ENCODE results near the gene SNX24. TPM values are rescaled to one million over a fixed set of nuclear protein-coding genes. Genes with fewer than 3 reads are reported as not detected.

SNX24 gene
- total and polyA plus RNA-seq, 8 donors: 1.2 to 38.5 (median 20.0) TPM

DNA sequence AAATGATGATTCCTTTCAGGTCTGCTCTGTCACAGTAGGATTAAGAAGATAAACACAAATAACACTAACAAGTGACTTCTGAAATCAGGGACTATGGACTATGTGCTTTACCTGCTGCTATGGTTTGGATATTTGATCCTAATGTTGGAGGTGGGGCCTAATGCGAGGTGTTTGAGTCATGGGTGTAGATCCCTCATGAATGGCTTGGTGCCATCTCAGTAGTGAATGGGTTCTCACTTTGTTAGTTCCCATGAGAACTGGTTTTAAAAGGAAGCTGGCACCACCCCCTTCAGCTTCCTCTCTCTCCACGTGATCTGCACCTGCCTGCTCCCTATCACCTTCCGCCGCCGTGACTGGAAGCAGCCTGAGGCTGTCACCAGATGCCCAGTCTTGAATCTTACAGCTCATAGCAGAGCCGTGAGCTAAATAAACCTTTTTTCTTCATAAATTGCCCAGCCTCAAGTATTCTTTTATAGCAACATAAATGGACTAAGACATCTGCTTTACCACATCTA lies 187.8 kb downstream of the SNX24 start:
- Histone ChIP-seq H3K4me3 (no peak overlapping the region), H3K4me1 (peaks cover 5 to 31% (median 21%) of the 10 kb centered on the region in 4 donors), H3K27me3 (peaks cover 0 to 22% (median 0%) of the 10 kb centered on the region in 3 donors), H3K9me3 (no peaks in the 10 kb centered on the region), H3K36me3 (peaks cover 0 to 10% (median 7%) of the 10 kb centered on the region in 4 donors), H3K27ac (no peak overlapping the region)
- TF ChIP-seq EP300 (IDR thresholded peaks at IDR 0.05) (no peak), POLR2A (IDR thresholded peaks at IDR 0.05) (no peak), POLR2AphosphoS5 (IDR thresholded peaks at IDR 0.05) (no peak)
- TF ChIP-seq, protein P1, sequence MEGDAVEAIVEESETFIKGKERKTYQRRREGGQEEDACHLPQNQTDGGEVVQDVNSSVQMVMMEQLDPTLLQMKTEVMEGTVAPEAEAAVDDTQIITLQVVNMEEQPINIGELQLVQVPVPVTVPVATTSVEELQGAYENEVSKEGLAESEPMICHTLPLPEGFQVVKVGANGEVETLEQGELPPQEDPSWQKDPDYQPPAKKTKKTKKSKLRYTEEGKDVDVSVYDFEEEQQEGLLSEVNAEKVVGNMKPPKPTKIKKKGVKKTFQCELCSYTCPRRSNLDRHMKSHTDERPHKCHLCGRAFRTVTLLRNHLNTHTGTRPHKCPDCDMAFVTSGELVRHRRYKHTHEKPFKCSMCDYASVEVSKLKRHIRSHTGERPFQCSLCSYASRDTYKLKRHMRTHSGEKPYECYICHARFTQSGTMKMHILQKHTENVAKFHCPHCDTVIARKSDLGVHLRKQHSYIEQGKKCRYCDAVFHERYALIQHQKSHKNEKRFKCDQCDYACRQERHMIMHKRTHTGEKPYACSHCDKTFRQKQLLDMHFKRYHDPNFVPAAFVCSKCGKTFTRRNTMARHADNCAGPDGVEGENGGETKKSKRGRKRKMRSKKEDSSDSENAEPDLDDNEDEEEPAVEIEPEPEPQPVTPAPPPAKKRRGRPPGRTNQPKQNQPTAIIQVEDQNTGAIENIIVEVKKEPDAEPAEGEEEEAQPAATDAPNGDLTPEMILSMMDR (IDR thresholded peaks at IDR 0.05): no peak
- DNase-seq: no peak
- 78 to 89% (median 80%) methylated on average over 6 of the region's 6 CpGs for WGBS, 5 donors
- intact Hi-C loops (cut with DNase I; ENCODE audit: low total_unique reads): no loop called here

DNA sequence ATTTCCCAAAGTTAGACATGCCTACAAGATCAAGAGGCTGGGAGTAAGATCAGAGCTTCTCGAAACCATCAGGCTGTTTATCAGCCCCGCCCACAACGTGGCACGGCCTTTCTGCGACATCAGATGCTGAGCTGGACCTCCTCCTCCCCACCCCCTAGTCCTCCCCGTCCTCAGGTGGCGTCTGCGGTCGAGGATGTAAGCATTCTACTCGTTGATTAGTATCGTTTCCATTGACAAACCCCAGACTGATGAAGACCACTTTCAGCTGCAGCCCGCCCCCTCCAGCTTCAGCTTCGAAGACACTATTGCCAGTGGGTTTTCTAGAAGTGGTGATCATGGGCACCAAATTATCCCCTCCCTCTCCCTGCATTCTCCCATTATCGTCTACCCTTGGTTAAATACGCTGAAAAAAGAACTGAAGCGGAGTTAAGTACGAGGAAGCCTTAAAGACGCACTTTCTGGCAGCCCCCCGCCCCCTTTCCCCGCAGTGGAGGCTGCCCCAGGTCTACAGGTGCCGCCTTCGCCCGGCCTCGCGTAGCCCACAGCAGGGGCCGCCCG lies 190.0 kb downstream of the SNX24 start:
- Histone ChIP-seq H3K27ac (peak overlapping the region; percentile 88 to 96 (median 94)), H3K36me3 (no peaks in the 10 kb centered on the region), H3K4me3 (peak overlapping the region; percentile 60 to 78 (median 74)), H3K9me3 (no peaks in the 10 kb centered on the region), H3K4me1 (peaks cover 5 to 31% (median 21%) of the 10 kb centered on the region in 4 donors), H3K27me3 (peaks cover 0 to 22% (median 0%) of the 10 kb centered on the region in 3 donors)
- TF ChIP-seq POLR2AphosphoS5 (IDR thresholded peaks at IDR 0.05) (no peak), EP300 (IDR thresholded peaks at IDR 0.05) (no peak), POLR2A (IDR thresholded peaks at IDR 0.05) (no peak)
- TF ChIP-seq, protein P1 (IDR thresholded peaks at IDR 0.05): no peak
- intact Hi-C loops (cut with DNase I; ENCODE audit: low total_unique reads): no loop called here
- WGBS, 5 donors: 2 to 7% (median 2%) methylated on average over 25 to 27 of the region's 27 CpGs
- peak; percentile 38 to 63 for DNase-seq

DNA sequence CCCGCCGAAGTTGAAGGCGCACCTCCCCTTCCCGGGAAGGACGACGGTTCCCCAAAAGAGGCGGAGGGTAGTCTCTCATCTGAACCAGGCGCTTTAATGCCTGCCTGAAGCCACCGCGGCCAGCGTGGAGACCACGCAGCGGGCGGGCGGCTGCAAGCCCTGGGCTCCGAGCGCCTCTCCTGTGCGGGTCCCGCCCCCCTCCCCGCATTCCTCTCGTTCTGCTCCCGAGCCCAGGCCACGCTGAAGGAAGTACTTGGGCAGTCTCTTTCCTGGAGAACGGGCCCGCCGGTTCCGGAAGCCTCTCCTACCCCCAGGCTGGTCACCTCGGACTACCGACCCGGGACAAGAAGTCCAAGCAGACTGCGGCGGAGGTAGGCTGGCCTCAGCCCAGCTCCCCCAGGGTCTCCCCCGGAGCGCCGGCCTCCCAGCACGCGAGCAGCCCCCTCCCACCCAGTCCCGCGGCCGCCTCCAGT lies 190.5 kb downstream of the SNX24 start:
- peak; percentile 63 to 78 for DNase-seq
- H3K36me3 ChIP-seq: no peaks in the 10 kb centered on the region
- intact Hi-C loops (cut with DNase I; ENCODE audit: low total_unique reads): no loop called here
- peaks cover 0 to 22% (median 0%) of the 10 kb centered on the region in 3 donors for H3K27me3 ChIP-seq
- H3K27ac ChIP-seq: peak overlapping the region; percentile 88 to 96 (median 94)
- no peaks in the 10 kb centered on the region for H3K9me3 ChIP-seq
- WGBS, 5 donors: 0 to 1% (median 1%) methylated on average over 12 to 40 of the region's 40 CpGs
- no peak for TF ChIP-seq POLR2AphosphoS5 (IDR thresholded peaks at IDR 0.05)
- TF ChIP-seq POLR2A (IDR thresholded peaks at IDR 0.05): no peak
- peak overlapping the region; percentile 60 to 78 (median 74) for H3K4me3 ChIP-seq
- H3K4me1 ChIP-seq: peaks cover 5 to 31% (median 21%) of the 10 kb centered on the region in 4 donors

GRCh38 chr5:123036391-123037103 lies 191.1 kb downstream of the SNX24 start, which contains the start of gene PPIC:
TSS of gene PPIC (minus strand) at chr5:123036725. CDS start at chr5:123036625, 100 bp downstream.
- intact Hi-C loops (cut with DNase I; ENCODE audit: low total_unique reads): no loop called here
- Histone ChIP-seq H3K4me3 (peak within 1 kb of the TSS; percentile 60 to 78 (median 74)), H3K27me3 (peaks cover 0 to 22% (median 0%) of the 10 kb centered on the region in 3 donors), H3K36me3 (no peaks in the 10 kb centered on the region), H3K4me1 (peaks cover 5 to 31% (median 21%) of the 10 kb centered on the region in 4 donors), H3K27ac (peak within 1 kb of the TSS; percentile 88 to 96 (median 94)), H3K9me3 (no peaks in the 10 kb centered on the region)
- DNase-seq: peak; percentile 89 to 94
- peak in 1 of 4 donors; percentile 23 for TF ChIP-seq POLR2A (IDR thresholded peaks at IDR 0.05)
- TF ChIP-seq EP300 (IDR thresholded peaks at IDR 0.05): no peak
- TF ChIP-seq, protein P1 (IDR thresholded peaks at IDR 0.05): no peak
- TF ChIP-seq POLR2AphosphoS5 (IDR thresholded peaks at IDR 0.05): peak; percentile 37 to 79 (median 69)
- WGBS, 5 donors: 0 to 2% (median 1%) methylated on average over 20 to 84 of the region's 84 CpGs
